Muscle of arm (tissue), 12 donors: ENCODE results near the gene SMG7. TPM values are rescaled to one million over a fixed set of nuclear protein-coding genes. Genes with fewer than 3 reads are reported as not detected.

Experiments used
- DNase-seq: peaks from one replicate; pipeline ENCODE4 v3.0.0-alpha.2; 2013
- polyA plus RNA-seq, 12 donors: library from polyadenylated mRNA; unstranded; fragments of 120-200 nt; gene quantifications; one replicate each; pipeline ENCODE4 v1.2.1, GENCODE V29; 2013; ENCODE audit not compliant: insufficient read length in 12 of 12

The SMG7 gene
- polyA plus RNA-seq, 12 donors = 29.6 to 51.9 (median 37.2) TPM; not detected in 1

DNA sequence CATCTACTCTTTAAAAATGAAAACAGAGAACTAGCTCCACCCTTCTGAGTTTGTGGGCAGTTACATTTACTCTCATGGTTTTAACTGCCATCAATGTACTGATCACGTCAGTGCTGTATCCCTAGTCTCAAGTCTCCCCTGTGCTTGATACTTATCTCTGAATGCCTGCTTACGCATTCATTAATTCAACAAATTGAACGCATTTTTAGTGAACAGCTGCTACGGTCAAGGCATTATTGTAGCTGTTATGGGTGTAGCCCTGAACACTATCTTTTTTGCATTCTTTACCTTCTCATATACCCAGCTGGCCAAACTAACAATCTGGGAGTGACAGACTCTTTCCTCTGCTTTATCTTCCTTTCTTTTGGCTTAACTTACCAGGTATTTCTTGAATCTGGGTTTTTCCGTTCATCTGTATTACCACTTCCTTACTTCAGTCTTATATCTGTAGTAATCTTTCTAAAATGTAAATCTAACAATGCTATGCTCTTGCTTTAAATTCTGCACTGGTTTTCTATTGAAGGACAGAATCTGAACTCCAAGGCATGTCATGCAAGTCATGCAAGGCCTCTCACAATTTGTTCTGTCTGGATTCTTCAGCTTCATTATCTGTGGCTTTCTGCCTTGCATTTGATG is 33.3 kb downstream of the SMG7 start:
- no peak for DNase-seq

DNA sequence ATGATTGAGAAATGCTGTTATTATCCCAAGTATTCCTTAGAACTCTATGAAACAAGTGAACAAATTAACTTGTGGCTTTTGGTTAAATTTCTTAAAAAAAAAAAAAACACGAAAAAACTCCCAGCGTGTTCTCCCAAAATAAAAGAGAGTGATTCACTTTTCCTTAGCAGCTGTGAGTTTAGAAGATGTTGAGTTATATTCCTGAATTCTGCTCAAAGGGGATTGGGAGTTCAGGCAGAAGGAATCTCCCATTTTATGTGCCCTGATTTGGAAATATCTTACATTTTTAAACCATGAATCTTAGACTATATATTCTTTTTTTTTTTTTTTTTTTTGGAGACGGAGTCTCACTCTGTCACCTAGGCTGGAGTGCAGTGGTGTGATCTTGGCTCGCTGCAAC is 34.3 kb downstream of the SMG7 start:
- DNase-seq = no peak

DNA sequence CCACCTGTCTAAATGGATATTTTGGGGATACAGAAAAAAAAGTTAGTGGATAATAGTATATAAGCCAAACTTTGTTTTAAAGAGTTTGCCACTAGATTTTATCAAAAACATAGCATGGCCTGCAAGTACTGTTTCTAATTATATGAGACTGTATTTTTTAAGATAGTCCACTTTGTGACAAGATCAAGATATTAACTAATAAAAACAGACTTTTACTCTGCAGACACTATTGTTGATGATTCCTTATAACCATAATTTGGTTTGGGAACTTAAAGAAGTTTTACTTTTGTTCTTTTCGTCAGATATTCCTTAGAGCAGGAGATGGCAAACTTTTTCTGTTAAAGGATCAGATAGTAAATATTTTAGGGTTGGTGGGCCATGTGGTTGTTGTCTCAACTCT is 36.4 kb downstream of the SMG7 start:
- no peak for DNase-seq

DNA sequence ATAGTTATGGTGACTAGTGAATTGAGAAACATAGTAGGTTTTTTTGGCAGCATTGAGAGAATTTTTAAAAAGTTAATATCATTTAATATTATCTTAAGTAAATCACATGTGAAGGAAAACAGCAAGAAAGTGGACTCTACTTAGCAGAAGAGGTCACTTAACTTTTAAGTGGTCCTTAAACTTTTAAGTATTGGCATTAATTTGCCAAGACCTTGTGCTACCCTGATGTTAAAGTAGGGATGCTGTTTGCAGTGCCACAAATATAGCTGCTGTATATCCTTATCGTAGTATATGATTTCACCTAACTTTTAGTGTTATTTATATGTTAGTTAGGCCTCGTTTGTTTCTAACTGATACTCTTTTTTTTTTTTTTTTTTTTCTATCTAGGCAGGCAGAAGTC is 40.2 kb downstream of the SMG7 start:
- no peak for DNase-seq

DNA sequence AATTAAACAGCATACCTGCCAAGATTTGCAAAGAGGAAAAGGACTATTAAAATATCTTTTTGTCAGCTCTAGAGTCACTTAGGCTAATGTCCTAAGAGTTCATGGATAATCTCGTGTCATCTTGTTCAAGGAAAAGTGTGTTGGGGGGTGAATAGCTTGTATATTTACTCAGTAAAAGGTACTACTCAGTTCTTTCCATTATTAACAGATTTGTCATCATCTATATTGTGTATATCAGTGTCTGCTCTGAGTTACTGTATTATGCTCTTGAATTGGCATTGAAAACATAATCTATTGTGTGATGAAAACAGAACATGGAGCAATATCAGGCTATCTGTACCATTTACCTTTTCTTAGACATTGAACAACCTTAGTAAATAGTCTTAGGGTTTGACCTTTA is 41.9 kb downstream of the SMG7 start:
- no peak for DNase-seq

DNA sequence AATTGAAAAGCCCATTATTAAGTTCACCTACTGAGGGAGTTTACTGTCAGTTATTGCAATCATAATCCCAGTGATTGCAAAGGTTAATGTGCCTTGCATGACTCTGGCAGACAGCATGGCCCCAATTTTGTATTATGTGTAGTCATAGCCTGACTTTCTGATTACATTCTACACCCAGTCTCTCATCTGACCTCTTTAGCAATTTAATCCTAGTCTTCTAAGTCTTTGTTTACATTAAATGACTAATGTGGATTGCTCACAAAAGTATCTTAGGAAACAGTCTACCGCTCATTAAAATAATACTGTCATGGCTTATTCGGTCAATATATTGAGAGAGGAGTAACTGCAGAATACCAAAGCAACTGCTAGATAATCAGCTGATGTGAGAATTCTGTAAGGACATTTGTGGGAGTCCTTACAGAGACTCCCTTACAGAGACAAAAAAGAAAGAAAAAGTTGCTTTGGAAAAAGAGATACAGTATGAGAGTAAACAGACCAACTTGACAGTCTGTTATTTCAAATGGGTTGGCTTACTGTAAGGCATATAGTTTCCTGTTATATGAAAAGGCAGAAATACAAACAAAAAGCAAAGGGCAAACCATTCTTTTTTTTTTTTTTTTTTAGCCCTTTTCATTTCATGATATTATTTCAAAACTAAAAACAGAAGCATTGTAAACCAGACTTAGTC is 42.8 kb downstream of the SMG7 start:
- DNase-seq = no peak

DNA sequence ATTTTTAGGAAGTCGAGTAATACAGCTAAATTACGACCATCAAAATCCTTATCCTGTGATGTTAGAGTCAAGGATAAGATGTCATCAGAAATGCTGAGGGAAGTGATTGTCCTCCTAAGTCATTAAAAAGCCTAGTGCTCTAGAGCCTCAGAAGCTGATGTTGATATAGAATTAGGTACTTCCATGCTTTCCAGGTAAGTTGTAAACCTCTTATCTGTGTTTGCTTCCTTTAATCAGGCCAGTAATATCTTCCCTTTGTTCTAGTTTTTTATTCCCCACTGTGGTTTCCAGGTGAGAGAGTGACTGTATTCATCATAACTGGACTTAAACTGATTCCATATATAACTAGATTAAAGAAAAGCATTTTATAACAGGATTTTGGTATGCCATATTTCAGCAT is 44.4 kb downstream of the SMG7 start:
- no peak for DNase-seq

DNA sequence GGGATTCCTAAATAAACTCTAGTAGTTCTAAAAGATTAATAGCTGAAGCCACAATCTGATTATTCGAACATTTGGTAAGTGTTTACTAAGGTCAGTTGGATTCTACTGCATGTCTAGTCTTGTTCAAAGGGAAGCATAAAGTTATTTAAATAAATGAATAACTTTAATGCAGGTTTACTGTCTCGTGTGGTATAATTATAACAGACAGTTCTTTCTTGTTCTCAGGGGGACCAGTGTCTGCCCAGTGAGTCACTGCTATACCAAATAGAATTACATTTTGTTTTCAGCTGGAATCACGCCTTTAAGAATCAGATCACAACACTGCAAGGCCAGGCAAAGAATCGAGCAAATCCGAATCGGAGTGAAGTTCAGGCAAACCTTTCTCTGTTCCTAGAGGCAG is 45.1 kb downstream of the SMG7 start:
- no peak for DNase-seq

DNA sequence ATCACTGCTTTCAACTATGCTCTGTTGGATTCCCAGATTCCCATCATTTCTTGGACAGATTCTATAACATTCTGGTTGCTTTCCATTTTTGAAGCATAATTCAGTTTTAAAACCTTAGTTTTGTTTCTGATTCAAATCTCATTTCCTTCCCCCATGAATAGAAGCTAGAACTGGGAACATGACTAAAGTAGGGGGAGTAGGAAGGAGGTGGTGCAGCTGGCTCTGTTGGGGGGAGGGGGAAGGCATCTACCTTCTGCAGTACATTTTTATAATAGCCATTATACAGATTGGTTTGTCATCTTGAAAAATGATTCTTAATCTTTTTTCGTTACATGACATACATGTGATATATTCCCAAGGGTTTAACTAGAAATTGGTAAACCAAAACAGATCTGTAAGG is 48.1 kb downstream of the SMG7 start:
- no peak for DNase-seq

DNA sequence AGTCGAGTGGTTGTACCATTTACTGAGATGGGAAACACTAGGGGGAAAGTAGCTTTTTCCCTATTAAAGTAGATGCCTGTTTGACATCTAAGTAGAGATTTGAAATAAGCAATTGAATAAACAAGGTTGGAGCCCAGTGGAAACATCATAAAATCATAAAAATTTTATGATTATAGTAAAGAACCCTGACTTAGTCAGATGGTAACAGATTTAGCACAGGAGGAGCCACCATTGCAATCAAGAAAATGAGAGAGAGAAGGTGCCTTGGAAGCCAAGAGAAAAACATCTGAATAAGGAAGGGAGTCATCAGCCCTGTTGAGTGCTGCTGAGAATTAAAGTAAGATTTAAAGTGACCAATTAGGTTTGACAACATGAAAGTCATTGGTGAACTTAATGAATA is 49.8 kb downstream of the SMG7 start:
- DNase-seq = no peak

DNA sequence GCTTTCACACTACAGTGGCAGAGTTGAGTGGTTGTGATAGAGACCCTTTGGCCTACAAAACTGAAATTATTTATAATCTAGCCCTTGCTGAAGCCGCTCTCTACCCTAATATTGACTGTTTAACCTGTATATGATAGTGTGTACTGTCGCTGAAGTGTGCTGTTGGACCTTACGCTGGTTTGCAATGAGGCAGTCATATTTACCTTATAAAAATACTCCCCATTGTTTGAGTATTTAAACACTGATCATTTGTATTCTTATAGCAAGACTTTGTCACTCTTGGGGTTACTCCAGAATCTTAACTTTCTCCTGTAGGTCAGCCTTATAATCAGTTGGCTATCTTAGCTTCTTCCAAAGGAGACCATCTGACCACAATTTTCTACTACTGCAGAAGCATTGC is 56.3 kb downstream of the SMG7 start:
- DNase-seq = no peak

DNA sequence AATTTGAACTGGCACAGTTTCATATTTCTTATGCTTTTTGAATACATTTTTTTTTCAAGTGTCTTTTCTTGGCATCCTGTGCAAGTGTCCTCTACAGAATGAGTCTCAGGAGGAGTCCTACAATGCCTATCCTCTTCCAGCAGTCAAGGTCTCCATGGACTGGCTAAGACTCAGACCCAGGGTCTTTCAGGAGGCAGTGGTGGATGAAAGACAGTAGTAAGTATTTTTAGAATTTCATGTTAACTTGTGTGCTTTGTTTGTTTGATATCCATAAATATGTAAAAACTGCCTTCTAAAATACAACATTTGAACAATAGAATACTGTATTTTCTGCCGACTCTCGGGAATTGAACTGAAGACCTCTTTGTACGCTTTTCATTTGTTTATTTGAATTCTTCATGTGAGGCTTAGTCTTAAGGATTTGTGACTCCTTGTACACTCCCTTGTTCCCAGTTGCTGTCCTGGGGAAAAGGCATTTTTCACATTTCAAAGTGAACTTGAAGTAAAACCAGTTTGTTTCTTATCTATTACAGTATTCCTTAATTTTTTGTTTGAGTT is 61.4 kb downstream of the SMG7 start:
- DNase-seq = no peak

DNA sequence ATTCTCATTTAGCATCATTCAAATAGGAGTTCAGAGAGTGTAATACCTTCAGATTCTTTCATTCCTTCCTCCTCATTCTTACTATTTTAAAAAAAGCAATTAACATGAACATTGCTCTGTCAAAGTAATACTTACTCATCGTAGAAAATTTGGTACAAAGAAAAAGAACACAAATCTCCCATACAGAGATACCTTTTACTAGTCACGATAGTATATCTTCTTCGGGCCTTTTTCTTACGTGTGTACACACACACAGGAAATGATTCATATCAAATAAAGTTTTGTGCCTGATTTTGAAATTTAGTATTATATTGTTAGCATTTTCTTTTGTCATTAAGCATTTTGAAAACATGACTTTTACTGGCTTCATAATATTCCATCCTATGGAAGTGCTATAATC is 65.1 kb downstream of the SMG7 start:
- DNase-seq = no peak

DNA sequence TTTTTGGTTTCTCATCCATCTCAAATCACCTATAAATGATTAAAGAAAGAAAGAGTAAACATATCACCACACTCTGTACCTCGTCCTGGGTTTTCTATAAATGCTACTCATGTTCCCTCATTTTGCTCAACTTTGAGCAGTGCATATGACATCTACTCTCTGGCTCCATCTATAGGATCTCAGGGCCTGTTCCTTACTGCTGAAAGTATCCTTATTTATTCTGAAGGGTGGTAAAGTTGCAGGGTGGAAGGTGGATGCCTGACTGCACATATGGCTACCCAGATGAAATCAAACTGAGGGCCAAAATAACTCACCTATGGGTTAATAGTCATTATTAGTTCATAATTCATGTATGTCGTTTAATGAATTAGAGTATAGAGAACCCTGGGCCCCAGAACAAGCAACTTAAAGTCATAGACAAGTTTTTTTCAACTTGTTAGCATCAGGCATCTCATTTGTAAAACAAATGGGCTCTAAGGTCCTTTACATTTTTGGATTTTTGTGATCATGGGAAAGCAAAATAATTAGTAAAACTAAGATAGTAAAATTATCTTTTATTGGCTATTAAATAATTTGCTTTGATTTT is 71.4 kb downstream of the SMG7 start:
- peak; percentile 56 for DNase-seq

DNA sequence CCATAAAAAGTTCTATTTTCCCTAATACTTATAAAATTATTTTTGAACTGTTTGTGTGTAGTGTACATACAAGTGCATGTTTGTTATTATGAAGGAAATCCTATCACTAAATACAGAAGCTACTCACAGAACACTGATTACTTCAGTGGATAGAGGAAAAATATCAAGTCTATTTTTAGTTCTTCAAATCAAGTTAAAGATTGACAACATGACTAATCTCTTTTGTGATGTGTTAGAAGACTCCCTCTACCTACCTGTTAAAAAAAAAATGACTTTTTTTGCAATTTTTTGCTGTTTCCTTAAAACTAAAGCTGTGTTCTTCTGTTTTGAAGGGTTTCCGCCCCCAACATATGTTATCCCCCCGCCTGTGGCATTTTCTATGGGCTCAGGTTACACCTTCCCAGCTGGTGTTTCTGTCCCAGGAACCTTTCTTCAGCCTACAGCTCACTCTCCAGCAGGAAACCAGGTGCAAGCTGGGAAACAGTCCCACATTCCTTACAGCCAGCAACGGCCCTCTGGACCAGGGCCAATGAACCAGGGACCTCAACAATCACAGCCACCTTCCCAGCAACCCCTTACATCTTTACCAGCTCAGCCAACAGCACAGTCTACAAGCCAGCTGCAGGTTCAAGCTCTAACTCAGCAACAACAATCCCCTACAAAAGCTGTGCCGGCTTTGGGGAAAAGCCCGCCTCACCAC is 72.4 kb downstream of the SMG7 start:
- no peak for DNase-seq

DNA sequence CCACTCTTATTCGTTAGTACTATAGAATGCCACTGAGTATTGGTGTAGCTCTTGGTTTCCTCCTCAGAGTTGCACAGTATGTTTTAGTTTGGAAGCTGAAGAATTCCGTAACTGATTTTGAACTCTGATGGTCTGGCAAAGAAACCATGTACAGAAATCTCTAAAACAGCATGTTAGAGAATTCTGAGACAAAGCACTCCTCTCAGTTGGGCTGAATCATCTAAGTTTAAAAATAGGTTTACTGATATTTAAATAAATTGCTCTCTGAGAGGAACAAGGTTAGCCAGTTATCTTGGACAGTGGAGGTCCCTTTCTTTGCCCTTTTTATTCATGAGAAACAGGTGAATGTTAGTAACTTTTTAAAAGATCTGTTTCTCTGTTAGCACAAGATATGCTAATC is 74.1 kb downstream of the SMG7 start:
- no peak for DNase-seq

DNA sequence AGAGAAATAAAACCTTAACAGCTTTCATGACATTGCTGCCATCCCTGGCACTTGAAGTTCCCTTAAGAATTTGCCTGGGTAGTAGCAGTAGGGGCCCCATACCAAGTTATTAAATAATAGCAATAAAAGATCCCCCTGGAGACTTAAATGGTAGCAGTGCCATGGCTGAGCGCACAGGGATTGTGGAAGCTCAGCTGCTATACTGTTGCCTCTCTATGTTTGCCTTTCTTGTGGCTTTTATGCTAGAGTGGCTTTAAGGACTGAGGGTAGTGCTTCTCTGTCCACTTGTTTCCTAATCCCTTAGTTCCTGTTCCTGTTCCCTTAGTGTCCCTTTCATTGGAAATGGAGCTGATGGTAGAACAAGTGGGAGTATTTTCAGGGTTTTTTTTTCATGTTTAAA is 75.8 kb downstream of the SMG7 start:
- DNase-seq = no peak

DNA sequence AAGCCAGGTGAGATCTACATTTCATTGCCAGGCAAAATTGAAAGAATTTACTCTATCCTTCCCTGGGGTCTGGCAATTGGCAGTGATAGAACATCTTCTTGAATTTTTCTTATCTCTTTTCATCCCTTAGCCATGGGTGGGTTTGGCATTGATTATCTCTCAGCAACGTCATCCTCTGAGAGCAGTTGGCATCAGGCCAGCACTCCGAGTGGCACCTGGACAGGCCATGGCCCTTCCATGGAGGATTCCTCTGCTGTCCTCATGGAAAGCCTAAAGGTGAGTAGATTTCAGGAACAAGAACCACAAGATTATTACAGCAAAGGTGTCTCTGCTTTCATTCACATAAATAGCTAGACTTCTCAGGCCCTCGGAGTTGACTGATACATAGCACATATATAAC is 78.6 kb downstream of the SMG7 start:
- no peak for DNase-seq

DNA sequence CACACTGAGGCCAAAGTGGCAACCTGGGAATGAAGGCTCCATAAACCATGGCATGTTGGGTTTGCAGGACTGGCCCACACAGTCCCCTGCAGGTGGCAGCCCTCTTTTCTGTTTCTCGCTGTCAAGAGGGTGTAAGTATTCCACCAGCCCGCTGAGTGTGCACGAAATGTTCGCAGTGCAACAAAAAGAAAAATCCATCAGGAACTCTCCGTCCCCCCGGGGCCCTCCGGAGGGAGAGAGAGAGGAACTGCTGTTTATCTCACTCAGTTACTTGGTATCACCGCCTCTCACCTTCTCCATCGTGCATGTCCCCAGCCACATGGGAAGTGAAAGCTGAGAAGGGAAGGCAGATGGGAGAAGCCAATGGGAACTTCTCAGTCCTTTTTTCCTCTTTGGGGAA is 79.6 kb downstream of the SMG7 start:
- DNase-seq = no peak

DNA sequence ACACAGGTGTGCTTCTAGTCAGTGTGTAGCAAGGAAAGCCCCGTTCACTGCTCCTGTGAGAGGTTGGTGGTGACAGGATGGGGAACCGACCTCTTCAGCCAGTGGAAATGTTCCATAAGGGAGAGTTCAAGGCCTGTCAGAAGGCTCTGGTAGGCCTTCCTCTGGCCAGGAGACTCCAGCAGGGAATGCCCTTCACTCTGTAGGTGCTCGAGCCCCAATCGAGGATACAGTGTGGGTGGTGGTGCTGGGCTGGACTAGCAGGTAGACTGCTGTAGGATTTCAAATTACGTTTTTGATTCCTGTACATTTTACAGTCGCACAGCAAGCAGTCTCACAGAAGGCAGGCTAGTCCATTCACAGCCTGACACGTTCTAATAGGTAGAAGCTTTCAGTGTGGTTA is 80.1 kb downstream of the SMG7 start:
- no peak for DNase-seq

DNA sequence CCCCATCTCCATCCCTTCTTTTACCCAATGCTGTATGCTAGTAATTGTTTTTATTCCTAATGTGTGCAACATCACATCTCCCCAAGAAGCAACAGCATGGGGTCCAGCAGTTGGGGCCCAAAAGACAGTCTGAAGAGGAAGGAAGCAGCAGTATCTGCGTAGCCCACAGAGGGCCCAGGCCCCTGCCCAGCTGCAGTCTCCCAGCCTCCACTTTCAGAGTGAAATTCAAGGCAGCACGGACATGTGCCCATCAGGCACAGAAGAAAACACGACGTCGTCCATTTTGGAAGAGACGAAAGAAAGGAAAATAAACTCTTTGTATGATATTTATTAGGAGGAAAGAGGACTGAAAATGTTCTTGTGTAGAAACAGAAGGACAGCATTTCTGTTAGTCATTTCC is 80.6 kb downstream of the SMG7 start:
- DNase-seq = no peak

DNA sequence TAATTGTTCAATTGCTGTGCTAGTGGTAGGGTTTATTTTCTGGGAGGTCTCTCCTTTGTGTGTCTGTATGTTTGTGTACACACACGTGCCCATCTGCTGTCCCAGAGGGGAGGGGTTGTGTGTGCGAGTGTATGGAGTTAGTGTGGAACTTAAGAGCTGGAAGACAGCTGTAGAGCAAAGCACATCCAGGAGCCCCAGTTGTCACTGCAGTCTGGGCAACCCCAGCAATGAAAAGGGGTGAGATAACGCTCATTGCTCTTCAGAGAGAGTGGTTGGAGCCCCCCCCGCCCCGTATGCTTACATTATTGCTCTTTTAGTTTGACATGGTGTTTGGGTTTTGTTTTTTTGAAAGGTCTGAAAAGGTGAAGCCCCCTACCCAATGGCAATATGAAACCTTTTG is 81.0 kb downstream of the SMG7 start:
- DNase-seq = no peak

DNA sequence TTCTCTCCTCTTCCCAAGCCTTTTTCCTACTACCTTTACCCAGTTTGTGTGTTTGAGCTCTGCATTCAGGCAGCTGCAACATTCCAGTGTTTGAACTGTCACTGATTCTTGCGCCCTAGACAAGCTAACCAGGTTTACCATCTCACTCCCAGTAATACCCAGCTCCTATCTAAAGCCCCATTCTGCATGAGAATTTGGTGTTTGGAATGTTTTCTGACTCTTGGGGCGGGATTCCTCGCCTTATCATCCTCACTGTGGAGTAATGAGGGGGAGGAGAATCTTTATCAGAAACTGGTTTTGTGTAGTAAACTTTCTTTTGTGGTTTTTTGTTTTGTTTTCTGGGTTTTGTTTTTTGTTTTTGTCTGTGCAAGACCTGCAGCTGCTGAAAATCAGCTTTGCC is 81.5 kb downstream of the SMG7 start:
- no peak for DNase-seq
